HG03442 (cell line): ENCODE data around the gene THAP6.
"Not testable (repeated sequence)": the region's sequence is repeated elsewhere in the genome, so short reads cannot be mapped to it uniquely, and the experiment has no call there.

ENCODE experiments used
- ATAC-seq: cut with Tn5 transposase; IDR thresholded peaks from one replicate; pipeline ENCODE4 v1.9.1; 2021; ENCODE audit warnings: mild to moderate bottlenecking, moderate library complexity; ENCODE audit not compliant: unreplicated experiment

The THAP6 gene

DNA sequence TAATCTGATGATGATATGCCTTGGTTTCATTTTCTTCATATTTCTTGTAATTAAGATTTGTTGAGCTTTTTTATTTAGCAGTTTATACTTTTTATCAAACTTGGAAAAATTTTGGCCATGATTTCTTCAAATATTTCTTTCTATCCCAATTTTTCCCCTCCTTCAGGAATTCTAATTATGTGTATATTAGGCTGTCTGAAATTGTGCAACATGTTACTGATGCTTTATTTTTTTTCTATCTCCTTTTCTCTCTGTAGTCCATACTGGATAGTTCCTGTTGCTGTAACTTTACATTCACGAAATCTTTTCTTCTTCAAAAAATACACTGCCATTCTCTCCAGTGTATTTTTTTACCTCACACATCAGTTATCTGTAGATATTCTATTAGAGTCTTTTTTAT lies 10.8 kb downstream of the THAP6 start:
- ATAC-seq: no peak

DNA sequence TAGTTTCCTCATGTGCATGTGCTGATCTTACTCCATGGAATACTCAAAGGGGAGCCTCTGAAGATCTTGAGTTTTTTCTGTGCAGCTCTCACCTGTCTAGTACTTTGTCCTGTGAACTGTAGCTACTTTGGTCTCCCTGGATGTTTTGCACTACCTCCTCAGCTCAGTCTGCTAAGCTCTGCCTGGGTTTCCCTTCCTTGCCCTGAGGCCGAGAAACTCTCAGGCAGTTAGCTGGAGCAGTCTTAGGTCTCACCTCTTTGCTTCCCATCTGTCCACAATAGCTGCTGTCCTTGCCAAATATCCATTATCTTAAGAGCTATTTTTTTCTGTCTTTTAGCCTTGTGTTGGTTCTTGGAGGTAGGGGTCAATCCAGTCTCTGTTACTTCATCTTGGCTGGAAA lies 11.6 kb downstream of the THAP6 start:
- no peak for ATAC-seq

DNA sequence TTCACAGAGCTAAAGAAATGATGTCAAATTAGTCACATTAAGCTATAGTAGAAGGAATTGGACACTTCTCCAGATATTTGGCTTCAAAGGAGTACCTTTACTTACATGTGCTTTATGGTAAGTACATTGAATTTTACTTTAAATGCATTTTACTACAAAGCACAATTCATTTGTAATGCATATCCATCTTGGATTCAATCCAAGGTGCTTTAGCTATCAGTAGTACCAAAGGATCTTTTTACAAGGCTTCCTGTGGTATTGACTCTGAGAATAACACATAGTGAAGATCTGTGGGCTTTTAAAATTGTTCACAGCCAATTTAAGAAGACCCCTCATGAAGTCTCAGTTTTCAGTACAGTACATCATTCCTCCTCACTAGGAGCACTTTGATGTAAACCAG lies 13.2 kb downstream of the THAP6 start:
- ATAC-seq: no peak

DNA sequence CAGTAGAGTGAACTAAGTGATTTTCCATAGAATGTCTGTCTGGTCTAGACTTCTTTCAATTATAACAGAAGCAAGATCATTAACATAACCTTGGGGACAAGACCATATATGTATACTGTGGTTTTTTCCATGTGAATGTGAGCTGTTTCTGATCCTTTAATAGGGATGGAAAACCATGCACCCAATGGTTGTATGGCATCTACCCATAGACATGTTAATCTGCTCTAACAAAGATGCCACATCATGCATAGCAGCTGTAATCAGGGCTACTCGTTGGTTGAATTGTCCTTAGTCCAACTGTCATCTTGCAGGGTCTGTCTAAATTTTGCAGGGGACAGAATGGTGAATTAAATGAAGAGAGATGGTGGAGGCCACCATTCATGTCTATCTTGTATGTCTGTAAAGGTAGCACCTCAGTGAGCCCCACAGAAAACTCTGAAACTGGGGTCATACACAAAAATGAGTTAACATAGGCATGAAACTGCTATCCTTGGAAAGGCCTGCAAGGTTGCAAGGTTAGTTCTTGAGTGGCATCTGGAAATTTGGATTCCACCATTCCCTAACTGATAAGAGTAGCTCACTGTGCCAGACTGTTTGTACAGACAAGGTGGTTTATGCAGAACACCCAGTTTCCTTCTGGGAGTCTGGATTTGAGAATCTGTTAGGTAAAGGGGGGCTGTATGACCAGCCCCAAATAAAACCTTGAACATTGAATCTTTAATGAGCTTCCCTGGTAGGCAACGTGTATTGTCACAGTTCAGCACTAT lies 16.5 kb downstream of the THAP6 start:
- no peak for ATAC-seq

DNA sequence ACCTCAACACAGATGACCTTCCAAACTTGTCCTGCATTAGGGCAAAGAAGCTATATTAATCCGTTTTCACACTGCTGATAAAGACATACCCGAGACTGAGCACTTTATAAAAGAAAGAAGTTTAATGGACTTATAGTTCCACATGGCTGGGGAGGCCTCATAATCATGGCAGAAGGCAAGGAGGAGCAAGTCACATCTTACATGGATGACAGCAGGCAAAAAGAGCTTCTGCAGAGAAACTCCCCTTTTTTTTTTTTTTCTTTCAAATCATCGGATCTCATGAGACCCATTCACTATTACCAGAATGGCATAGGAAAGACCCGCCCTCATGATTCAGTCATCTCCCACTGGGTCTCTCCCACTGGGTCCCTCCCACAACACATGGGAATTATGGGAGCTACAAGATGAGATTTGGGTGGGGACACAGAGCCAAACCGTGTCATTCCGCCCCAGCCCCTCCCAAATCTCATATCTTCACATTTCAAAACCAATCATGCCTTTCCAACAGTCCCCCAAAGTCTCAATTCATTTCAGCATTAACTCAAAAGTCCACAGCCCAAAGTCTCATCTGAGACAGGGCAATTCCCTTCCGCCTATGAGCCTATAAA lies 17.4 kb downstream of the THAP6 start:
- ATAC-seq: not testable (repeated sequence)

DNA sequence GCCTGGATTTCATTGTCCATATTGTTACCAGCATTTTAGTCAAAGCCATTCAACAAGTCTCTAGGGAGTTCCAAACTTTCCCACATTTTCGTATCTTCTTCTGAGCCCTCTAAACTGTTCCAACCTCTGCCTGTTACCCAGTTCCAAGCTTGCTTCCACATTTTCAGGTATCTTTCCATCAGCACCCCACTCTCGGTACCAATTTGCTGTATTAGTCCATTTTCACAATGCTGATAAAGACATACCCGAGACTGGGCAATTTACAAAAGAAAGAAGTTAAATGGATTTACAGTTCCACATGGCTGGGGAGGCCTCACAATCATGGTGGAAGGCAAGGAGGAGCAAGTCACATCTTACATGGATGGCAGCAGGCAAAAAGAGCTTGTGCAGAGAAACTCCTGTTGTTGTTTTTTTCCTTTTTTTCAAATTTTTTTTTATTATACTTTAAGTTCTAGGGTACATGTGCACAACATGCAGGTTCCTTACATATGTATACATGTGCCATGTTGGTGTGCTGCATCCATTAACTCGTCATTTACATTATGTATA lies 19.1 kb downstream of the THAP6 start:
- not testable (repeated sequence) for ATAC-seq

DNA sequence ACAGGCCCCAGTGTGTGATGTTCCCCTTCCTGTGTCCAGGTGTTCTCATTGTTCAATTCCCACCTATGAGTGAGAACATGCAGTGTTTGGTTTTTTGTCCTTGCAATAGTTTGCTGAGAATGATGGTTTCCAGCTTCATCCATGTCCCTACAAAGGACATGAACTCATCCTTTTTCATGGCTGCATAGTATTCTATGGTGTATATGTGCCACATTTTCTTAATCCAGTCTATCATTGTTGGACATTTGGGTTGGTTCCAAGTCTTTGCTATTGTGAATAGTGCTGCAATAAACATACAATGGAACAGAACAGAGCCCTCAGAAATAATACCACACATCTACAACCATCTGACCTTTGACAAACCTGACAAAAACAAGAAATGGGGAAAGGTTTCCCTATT lies 19.7 kb downstream of the THAP6 start:
- not testable (repeated sequence) for ATAC-seq

DNA sequence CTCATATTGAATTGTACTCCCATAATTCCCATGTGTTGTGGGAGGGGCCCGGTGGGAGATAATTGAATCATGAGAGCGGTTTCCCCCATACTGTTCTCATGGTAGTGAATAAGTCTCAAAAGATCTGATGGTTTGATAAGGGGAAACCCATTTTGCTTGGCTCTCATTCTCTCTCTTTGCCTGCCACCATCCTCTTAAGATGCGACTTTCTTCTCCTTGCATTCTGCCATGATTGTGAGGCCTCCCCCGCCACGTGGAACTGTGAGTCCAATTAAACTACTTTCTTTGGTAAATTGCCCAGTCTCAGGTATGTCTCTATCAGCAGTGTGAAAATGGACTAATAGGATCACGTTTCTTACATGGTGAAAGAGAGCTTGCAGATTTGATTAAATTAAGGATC lies 23.0 kb downstream of the THAP6 start:
- not testable (repeated sequence) for ATAC-seq

DNA sequence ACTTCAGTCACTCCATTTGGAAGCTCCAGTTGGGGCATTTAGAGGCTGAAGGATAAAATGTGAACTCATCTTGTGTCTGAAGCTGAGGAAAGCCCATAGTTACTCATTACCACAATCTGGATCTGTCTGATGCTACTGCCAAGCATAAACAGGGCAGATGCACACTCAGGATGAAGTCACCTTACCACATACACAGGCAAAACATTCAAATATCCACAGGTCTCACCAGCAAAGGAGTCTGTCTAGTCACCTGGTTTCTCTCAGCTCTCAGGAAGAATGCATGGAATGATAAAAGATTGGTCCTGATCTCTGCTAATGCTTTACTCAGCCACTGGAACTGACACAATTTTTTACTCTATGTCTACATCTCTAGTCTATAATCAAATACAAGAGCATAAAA lies 28.6 kb downstream of the THAP6 start:
- no peak for ATAC-seq

DNA sequence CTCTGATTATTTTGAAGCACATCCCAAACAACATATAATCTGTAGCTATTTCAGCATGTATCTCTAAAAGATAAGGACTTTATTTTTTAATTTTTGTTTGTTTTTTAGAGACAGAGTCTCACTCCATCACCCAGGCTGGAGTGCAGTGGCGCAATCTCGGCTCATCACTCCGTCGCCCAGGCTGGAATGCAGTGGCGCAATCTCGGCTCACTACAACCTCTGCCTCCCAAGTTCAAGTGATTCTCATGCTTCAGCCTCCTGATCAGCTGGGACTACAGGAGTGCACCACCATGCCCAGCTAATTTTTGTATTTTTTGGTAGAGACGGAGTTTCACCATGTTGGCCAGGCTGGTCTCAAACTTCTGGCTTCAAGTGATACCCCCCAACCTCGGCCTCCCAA lies 29.9 kb downstream of the THAP6 start:
- not testable (repeated sequence) for ATAC-seq

DNA sequence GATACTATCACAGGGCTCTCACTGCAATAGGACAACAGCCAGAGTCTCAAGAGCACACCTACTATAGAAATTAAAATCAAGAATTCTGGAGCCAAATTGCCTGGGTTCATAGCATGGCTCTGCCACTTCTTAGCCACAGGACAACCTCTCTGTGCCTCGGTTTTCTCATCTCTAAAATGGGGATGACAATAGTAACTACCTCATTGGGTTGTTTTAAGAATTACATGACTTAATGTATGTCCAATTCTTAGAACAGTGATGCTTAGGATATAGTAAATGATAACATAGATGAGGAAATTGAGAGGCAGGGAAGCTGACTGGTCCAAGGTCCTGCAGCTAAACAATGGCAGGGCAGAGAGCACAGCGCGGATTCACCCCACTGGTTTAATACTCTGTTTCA lies 30.6 kb downstream of the THAP6 start:
- ATAC-seq: no peak

DNA sequence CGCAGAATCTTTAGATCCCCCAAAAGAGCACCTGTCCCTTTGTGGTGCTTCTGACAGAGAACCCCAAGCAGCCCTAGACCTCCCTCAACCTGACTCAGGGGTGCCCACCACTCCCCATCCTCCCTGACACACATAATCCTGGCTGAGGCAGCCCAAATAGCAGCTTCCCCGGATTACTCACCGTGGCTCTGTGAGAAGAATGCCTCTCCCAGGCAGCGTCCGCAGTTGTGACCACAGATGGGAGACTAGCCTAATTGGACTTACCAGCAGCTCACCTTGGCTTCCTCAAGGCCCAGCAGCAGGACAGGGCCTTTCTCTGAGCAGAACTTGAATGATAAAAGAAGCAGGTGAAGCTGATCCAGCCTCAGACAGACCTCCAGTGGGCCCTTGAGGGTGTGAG lies 31.3 kb downstream of the THAP6 start:
- no peak for ATAC-seq

DNA sequence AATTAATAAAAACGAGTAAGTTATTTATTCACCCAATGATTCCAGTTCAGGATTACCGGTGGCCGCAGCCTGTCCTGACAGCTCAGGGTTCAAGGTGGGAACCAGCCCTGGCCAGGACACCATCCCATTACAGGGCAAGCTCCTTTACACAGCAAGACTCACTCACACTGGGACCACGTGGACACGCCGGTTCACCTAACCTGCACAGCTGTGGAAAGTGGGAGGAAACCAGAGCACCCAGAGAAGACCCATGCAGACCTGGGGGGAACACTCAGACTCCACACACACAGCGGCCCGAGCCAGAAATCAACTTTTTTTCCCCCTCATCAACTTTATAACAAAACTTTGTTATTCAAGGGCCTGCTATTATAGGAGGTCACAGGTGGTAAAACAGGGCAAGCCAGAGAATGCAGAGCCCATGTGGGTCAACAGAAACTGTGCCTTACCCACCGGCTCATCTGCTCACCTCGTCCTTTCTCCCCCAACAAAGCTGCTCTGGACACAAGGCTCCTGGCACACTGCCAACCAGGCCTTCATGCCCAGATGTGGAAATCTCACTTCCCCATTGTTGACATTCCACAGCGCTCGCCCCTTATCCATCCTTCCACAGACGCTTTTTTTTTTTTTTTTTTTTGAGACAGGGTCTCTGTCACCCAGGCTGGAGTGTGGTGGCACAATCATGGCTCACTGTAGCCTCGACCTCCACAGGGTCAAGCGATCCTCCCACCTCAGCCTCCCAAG lies 33.5 kb downstream of the THAP6 start:
- no peak for ATAC-seq

DNA sequence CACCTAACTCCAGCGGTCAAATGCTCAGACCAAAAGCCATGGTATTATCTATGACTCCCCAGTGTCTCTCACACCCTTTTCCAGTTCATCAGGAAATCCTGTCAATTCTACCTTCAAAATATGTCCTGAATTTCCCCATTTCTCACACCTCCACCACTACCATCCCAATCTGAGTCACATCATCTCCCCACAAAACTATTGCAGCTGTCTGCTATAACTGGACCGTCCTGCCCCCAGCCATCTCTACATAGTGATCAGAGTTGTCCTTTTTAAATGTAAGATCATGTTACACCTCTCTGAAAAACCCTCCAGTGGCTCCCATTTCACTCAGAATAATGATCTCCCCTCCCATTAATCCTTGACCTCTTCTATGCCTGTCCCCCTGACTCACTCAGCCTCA lies 34.7 kb downstream of the THAP6 start:
- no peak for ATAC-seq

DNA sequence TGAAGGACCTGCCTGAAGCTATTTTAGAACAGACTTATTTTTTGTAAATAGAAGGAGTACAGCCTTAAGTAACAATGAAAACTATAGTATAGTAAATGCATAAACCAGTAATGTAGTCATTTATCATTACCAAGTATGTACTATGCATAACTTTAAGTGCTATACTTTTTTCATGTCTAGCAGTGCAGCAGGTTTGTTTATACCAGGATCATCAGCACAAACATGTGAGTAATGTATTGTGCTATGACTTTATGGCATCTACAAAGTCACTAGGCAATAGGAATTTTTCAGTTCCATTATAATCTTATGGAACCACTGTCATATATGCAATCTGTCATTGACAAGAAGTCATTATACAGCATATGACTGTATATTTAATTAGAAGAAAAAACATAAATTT lies 38.2 kb downstream of the THAP6 start:
- no peak for ATAC-seq

DNA sequence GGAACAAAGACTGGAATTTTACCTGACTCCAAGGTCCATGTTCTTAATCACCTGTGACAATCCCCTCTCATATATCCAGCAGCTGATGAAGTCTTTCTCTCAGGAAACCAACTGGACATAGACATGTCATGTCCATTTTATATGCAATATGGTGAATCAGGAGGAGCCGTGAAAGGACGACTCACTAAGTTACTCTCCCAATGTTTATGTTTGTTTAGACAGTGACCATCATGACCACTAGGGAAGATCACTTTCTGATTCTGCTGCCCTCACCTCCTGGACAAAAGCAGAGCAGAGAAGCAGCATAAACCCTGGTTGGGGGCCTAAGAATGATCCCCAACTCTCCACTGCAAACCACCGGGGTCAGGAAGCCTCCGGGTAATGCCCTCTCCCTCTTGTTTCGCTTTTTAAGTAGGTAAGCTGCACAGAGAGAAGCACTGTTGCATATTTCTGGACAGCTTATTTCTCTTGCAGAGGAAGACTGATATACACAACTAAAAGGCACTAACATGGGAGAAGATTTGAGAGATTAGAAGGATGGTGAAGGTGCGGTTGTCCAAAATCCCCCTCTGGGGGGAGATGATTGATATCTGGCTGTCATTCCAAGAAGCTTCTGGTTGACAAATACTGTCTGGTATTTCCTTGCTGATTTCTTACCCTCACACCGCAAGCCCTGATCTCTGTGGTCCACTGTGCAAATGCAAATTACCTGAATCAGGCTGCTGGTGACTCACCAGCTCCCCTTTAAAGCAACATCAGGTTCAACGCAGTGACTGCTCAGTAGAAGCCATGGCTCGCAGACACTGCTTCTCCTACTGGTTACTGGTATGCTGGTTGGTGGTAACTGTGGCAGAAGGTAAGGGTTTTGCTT lies 41.3 kb downstream of the THAP6 start, which contains the start of gene ODAPH:
Gene ODAPH (plus strand): TSS at position 773 of the 871 bp plus-strand sequence. CDS start 17 bp downstream, at position 790.
- ATAC-seq: peak; percentile 99

DNA sequence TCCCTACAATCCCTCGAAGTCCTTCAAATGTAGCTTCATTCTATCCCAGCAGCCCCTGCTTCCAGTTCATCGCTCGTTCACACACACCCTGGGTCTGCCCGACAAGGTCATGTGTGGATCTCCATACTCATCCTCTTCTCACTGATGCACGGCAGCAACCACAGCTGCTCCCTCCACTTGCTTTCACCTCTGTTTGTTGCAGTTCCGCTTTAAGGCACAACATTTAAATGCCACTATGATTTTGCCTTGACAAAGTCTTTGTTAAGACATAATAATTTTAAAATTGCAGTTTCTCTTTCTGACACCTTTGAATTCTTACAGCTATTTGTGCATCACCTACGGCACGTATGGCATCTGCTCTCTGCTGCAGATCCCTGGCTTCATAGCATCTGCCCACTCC lies 43.4 kb downstream of the THAP6 start:
- ATAC-seq: no peak

DNA sequence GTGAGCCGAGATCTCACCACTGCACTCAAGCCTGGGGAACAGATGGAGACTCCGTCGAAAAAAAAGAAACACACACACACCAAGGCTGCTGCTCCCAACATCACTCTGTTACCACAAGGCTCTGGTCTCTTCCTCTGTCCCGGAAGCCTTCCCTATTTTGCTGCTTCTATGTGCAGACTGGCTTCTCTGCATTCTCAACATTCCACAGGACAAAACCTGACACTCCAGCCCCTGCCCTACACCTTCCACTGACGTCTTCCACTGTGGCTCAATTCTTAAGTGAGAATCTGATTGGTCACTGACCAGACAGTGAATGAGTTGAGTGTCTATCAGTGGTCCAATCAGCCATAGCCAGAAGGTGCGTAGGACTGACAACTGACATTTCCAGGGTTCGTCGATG lies 47.5 kb downstream of the THAP6 start:
- no peak for ATAC-seq

DNA sequence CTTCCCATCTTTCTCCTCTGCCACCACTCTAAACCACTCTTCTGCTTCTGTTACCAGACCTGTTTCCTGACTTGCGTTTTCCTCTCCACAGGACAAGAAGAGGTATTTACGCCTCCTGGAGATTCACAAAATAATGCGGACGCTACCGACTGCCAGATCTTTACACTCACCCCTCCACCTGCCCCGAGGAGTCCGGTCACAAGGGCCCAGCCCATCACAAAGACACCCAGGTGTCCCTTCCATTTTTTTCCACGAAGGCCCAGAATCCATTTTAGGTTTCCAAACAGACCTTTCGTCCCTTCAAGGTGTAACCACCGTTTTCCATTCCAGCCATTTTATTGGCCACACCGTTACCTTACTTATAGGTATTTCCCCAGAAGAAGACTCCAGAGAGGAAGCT lies 49.8 kb downstream of the THAP6 start:
- ATAC-seq: no peak

DNA sequence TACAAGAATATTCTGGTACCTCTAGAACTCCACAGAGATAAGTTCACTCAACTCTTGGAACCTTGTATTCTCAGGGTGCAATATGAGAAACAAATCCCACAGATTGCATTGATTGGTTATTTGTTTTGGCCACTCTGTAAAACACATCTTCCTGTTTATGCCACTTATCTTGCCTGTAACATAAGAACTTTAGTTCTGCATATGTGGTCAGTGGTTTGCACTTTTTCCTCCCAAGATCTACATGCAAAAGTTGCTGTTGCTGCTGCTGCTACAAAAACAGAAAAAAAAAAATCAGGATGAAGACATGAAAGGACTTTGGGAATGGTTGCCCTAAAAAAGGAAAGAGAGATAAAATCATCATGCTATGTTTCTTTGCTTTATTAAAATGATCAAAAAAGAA lies 51.2 kb downstream of the THAP6 start:
- no peak for ATAC-seq

DNA sequence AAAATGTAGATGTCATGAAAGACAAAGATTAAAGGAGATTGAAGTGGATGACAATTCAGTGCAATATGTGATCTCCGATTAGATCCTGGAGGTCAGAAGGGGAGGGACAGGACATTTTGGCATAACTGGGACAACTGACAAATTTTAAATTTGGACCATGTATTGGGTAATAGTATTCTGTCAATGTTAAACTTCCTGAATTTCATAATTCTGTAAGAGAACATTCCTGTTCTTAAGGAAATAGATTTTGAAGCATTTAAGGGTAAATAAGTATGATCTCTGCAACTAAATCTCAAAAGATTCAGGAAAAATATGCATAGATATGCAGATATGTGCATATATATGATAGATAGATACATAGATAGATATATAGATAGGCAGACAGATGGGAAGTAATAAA lies 52.6 kb downstream of the THAP6 start:
- no peak for ATAC-seq
